ENCODE measurements around the gene NMRK1.

NMRK1 gene

DNA sequence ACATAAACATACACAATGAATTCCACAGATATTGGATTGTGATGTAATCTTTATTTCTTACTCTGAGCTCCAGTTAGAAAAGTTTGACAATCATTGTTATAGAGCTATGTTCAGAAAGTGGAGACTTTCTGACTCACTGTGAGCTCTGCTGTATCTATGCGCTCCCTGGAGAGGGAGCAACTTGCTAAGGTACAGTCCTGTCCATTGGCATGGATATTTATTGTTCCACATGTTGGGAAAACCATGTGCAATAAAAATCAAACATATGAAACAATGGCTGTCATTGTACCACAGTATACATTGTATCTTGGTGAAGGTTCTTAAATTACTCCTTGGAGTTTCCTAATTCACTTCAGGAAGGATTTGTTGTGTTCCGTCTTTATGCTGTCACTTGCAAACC lies 26.8 kb downstream of the NMRK1 start:
- DNase-seq (ENCODE audit: low read depth in 2 of 2): no peak

DNA sequence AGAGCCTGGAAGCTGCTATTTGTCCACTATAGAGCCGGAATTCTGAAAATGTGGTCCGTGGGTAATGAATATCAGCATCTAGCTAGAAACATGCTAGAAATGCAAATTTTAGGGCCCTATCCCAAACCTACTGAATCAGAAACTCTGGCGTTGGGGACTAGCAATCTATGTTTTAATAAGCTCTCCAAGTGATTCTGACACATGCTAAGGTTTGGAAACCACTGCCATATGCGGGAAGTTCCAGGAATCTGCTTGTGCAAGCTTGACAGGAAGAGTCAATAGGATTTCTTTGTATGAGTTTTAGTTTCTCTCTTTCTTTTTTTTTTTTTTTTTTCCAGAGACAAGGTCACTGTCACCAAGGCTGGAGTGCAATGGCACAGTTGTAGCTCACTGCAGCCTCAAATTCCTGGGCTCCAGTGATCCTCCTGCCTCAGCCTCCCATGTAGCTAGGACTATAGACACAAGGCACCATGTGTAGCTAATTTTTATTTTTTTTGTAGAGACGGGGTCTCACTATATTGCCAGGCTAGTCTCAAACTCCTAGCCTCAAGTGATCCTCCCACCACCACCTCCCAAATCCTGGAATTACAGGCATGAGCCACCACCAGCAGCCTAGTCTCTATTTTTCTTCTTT lies 33.5 kb downstream of the NMRK1 start:
- peak; percentile 57 to 69 for DNase-seq (ENCODE audit: low read depth in 2 of 2)

DNA sequence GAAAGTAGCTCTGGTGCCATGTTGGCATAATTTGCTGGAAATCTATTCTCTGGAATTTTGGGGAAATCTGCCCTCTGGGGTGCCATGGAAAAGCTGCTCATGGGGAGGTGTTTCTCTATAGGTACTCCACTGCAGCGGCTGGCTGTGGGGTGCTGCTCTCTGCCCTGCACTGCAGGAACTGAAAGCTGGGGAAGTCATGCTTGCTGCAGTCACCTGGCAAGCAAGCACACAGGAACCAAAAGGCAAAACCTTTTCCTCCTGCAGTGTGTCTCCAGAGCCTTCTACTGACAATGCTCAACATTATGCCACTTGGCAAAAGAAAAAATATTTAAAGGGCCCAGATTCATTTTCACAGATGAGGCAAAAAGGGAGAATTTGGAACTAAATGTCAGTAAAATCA lies 34.1 kb downstream of the NMRK1 start:
- no peak for DNase-seq (ENCODE audit: low read depth in 2 of 2)

DNA sequence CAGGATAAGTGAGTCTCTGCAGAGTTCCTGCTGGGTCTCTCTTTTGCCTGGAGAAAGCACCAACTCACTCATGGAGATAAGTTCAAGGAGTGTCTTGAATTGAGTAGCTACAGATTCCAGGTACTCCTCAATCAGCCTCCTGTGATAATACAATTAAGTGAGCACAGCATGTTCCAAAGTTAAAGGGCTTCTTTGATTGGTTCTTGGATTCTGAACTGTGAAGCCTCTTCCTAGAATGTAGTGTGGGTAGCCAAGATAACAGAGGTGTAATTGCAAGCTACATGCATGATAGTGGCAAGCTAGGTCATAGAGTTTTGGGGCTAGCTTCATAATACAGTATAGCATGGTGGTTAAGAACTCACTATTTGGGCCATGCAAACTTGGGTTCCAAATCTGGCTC lies 36.7 kb downstream of the NMRK1 start:
- no peak for DNase-seq (ENCODE audit: low read depth in 2 of 2)

DNA sequence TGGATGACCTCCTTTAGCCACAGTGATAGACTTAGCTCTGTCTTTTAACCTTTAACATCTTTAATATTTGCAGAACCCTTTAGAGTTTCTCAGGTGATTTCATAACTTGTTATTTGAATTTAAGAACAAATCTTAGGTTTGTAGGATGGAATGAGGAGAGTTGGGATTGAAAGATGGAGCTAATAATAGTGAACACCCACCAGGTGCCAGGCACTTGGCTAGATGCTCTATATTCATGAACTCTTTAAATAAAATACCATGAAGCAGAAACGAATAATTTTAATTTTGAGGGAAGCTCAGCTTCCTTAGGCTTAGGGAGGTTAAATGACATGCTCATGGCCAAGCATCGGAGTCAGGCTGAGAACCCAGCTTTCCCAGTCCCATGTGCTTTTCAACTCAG lies 40.4 kb downstream of the NMRK1 start:
- DNase-seq (ENCODE audit: low read depth in 2 of 2): no peak

DNA sequence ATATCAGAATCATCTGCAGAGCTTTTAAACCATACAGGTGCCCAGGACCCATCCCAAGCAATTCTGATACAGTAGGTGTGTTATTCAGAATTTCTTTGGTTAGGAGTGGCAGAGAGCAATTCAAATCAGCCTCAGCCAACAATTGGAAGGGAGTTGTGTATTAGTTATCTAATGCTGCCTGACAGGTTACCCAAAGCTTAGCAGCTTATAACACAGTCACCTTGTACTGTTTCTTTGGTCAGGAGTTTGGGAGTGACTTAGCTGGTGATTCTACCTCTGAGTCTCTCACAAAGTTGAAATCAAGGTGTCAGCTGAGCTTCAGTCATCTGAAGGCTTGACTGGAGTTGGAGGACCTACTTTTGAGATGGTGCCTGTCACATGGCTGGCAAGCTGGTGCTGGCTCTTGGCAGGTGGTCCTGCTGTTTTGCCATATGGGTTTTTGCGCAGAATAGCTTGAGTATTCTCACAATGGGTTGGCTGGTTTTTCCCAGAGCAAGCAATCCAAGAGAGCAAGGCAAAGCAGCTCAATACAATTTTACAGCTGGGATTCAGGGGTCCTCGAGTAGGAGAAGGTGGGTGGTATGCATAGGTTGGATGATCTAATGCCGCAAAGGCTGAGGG lies 41.1 kb downstream of the NMRK1 start:
- DNase-seq (ENCODE audit: low read depth in 2 of 2): no peak

DNA sequence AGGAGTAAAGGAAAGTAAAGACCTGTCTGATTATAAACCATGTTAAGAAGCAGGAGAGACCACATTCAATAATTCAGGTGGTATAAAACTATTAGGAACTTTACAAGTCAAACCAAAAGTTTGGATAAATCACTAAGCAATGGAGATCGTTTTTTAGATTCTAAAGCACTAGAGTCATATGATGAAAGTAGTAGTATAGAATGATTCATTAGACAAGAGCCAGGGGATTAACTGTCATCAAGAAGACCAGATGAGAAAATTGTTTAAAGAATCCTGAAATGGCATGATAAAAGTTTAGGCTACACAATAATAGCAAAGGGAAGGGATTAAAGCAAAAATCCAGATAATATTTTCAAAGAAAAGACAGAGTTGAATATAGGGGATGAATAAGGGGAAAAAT lies 46.9 kb downstream of the NMRK1 start:
- DNase-seq (ENCODE audit: low read depth in 2 of 2): no peak

DNA sequence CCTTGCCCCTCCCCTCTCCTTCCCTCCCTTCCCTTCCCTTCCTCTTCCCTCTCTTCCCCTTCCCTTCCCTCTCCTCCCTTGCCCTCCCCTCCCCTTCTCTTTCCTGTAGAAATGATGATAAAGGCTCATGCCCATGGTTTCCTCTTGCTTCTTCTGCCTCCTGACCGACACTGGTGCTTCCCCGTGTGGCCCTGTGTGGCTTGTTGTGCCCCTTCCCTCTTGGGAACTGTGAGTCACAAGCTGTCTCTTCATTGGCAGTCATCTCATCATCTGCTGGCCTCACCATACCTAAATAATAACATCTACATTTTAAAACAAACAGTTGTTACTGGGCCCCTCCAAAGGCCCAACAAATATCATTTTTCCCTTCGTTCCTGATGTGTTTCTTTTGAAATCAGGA lies 48.2 kb downstream of the NMRK1 start:
- no peak for DNase-seq (ENCODE audit: low read depth in 2 of 2)

DNA sequence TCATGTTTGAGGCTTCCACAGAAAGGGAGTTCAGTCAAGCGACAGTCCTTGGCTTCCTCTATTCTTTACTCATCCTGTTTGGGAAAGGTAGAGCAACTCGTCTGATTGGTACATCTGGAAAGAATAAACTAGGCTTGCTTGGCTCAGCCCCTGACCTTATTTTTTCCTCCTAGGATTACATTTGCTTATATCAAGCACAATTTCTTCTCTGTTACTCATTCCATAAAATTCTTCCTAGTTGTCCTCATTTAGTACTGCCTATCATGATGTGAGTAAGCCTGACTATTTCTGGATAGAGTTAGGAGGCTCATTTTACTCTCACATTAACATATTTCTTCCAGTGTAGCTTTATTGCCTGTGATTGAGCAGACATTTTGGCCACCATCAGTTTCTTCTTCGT lies 48.9 kb downstream of the NMRK1 start:
- peak; percentile 86 to 88 for DNase-seq (ENCODE audit: low read depth in 2 of 2)

DNA sequence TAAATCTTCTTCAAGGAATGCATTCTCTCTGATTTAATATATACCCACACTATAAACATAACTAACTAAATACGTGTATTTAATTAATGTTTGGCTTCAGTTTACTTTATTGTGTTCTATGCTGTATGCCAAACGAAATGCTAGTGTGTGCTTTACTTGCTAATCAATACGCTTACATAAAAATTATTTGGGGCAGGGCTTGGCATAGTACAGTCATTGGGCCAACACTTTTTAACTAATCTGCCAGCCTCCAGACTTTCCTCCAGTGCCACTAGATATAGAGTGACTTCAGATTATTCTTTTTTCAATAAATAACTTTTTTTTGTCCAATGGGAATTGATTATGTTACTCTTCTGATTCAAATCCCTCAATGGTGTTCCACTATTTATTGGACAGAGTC lies 51.2 kb downstream of the NMRK1 start:
- DNase-seq (ENCODE audit: low read depth in 2 of 2): no peak

DNA sequence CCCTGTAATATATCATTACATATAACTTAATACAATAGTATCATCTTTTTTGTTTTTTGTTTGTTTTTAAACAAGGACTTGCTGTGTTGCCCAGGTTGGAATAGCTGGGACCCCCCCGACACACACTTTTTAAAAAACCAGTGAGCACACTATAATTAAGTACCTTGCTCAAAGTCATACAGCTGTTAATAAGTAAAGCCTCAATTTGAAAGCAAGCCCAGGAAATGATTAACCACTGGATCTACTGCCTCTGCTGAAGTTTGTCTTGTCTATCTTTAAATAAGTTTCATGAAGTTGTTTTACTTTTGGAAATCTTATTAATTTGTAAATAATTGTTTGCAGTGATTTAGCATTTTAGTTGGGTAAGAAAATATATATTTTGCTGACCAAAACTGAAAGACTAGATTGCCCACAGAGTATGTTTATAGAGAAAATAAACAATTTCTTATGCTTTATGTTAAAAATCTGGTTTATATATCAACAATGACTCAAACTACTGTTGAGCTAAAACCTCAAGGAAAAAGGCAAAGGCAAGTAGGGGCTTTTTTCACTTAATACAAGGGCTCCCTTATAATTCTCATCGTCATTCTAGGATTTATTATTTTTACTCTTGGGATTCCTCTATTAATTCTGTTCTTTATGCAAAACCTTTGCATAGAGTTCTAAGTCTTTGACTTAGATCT lies 54.0 kb downstream of the NMRK1 start:
- DNase-seq (ENCODE audit: low read depth in 2 of 2): no peak

DNA sequence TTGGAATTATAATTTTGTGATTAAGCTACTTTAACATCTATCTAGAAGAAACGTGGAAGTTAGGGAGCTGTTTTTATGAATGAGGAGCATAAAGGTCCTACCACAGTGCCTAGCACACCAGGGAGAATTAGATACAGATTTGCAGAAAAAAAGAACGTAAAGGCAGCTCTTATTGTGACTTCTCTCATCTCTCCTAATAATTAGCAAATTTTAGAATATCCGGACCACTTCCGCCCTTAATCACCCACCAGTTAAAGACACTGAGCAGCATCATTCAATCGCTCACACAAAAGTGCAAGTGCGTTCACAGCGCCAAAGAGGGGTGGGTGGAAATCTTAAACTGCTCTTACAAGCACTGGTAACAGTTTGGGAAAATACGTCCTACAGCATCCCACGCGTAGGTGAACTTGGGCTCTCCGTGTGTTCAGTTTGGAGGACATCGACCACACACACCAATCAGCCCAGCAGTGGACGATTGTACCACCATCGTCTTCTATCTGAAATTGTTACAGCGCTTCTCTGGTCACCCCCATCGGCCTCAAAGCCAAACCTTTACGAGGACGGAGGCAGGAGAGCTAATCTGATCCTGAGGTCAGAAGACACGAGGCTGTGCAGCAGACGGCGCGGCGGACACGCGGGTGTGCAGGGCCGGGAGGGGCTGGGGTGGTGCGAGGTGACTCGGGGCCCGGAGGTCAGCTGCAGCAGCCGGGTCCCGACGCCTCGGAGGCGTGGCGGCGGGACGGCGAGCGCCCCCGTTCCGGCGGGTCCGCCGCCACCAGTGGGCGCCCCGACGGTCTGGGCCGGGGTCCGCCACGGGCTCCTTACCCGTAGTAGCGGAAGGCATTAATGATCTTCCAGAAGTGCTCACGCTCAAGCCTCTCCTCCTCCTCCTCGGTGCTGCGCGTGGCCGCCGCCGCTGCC lies 60.5 kb downstream of the NMRK1 start:
- no peak for DNase-seq (ENCODE audit: low read depth in 2 of 2)

DNA sequence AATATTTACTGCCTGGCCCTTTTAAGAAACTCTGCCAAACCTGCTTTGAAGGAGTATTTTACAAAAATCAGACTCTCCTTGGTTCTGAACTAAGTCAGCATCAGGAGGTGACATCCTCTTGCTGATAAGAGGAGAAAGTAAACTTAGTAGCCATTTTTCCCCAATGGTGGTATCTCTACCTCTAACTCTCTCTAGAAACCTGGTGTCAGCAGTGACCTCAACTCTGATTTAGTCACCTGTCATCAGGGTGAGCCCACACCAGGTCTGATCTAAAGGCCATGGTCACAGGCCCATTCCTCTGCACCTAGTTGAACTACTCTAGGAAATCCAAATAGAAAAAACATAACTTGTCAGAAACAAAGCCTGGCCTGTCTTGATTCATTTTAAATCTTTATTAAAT lies 64.1 kb downstream of the NMRK1 start:
- no peak for DNase-seq (ENCODE audit: low read depth in 2 of 2)

DNA sequence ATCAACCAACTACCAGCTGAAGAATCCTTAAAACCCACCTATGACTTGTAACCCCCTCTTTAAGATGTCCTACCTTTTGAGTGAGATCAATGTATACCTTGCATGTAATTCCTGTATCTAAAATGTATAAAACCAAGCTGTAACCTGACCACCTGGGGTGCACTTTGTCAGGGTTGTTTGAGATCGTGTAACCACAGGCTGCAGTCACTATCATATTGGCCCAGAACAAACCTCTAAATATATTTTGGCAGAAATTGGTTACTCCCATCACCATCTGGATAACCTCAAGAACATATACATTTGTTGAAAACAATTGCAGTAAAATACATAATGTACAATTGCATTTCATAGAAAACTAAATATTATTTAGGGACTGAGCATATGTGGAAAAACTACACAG lies 68.3 kb downstream of the NMRK1 start:
- DNase-seq (ENCODE audit: low read depth in 2 of 2): no peak

DNA sequence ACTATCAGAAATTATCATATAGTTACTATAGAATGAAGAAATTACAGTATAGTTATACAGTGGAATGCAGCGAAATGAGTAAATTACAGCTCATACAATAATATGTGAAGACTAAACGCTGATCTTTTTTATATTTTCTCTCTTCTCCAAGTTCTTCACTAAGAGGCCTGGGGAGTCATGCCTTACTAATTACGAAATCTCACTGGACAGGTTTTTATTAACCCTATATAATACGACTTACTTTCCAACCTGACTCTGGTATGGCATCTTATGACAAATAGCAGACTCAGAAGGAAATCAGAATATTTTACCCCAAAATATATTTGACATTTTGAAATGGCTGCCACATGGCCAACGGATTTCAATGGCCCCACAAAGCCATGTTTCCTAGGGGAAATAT lies 68.9 kb downstream of the NMRK1 start:
- DNase-seq (ENCODE audit: low read depth in 2 of 2): no peak

DNA sequence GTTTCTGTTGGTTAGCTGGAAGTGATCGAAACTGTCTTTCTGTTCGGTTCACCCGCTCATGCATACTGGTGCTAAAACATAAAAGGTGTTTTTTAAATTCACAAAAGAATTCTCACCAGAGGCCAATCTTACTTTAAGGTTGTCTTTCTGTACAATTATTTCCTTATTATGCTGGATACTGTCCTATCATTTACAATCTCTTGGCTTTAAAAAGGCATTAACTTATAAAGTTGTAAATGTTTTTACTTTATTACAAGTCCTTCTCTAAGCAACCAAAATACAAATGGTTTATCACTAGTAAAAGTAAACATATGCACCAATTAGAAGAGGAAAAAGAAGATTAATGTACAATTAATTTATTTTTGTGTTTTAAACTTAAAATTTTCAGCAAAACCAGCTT lies 70.6 kb downstream of the NMRK1 start:
- DNase-seq (ENCODE audit: low read depth in 2 of 2): no peak

DNA sequence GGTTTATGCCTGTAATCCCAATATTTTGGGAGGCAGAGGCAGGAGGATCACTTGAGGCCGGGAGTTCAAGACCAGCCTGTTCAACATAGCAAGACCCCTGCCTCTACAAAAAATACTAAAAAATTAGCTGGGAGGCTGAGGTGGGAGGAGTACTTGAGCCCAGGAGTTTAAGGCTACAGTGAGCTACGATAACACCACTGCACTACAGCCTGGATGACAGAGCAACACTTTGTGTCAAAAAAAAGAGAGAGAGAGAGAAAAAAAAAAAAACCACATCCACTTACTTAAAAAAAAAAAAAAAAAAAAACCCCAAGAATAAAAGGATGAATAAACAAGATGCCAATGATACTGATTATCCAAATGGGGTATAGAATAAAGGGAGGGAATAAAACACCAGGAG lies 74.2 kb downstream of the NMRK1 start:
- DNase-seq (ENCODE audit: low read depth in 2 of 2): no peak

Data from fibroblast of skin of left biceps (primary cell).